GF-D8 (cell line): Measurements from ENCODE around the gene KCNJ12.
"Not testable (repeated sequence)": the region's sequence is repeated elsewhere in the genome, so short reads cannot be mapped to it uniquely, and the experiment has no call there.

ENCODE experiments used
- DNase-seq: peaks from one replicate; lab custom pipeline; 2025; lab: John Stamatoyannopoulos, UW

Gene KCNJ12

DNA sequence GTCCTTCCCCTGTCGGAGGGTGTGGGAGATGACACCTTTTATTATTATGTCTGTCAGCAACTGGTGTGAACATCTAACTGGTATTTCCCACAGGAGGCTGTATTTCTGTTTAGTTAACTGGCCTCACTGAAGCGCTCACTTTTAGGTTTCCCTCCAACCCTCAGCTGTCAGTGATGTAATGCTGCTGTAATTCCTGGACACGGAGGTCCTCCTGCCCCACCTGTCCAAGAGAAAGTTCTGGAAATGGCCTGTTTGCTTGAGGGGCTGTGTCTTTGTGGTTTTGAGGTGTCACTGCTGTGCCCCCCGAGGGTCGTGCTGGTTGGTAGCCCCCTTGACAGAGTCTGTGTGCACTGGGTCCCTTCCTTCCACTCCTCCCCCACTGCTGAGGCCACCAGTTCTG lies 11.5 kb downstream of the KCNJ12 start:
- no peak for DNase-seq

DNA sequence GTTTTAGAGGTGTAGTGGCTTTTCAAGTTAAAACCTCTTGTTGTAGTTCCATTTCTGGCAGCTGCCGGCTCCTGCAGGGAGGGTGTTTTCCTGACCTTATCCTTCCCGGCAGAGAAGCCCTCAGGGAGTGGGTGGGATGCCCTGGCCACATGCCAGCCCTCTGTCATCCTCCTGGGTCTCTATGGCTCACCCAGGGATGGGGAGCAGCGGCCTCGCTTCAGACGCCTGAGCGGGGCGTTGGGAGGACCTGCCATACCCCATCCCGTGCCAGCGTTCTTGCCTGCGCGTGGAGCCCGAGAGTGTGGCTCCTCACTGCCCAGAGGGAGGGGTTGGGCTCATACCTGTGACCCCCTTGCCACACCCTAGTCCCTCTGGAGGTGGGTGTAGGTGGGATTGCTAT lies 11.9 kb downstream of the KCNJ12 start:
- DNase-seq: no peak

DNA sequence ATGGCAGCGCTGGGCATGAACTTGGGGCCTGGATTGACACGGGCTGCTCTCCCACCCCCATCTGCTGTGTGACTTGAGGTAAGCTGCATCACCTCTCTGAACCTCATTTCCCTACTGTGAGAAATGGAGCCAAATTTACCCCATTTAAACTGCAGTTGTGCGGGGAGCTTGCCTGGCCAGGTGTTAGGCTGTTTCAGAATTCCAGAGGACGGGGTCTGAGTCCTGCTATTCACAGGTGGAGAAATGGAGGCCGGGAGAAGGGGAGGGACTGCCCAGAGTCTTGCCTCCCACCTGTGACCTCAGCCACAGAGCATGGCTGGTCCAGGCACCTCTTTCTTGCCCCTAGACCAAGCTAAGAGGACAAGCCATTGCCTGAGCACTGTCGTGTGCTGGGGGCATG lies 12.8 kb downstream of the KCNJ12 start:
- no peak for DNase-seq

DNA sequence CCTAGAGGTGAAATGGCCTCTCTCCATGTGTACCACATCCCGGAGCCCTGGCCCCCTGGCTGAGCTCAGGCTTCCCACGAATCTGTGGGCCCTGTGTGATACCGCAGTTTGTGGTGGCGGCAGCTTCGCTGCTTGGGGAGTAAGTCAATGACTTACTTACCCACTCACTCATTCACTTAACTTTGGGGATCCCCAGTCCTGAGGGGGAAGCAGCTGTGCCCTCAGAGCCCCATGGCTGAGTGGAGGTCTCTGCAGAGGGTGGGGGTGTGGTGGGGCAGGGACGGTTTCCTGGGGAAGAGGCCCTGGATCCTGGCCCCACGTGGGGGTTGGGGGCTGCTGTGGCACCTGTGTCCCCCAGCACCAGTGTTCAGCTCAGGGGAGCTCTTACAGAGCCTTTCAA lies 13.2 kb downstream of the KCNJ12 start:
- DNase-seq: no peak

DNA sequence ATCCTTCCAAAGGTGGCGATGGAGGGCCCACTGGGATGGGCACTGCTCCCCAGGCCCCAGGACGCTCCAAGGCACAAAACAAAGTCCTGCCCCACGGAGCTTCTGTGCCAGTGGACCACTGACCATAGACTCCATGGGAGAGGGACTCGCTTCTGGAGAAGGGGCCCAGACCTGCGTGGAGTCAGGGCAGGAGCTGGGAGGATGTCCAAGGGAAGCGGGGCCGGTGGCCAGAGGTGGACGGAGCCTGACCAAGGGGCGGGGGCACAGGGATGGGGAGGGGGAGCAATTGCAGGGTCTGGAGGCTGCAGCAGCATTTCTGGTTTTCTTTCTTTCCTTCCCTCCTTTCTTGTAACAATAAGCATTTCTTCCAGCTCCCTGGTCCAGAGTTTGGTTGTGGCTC lies 14.1 kb downstream of the KCNJ12 start:
- DNase-seq: no peak

DNA sequence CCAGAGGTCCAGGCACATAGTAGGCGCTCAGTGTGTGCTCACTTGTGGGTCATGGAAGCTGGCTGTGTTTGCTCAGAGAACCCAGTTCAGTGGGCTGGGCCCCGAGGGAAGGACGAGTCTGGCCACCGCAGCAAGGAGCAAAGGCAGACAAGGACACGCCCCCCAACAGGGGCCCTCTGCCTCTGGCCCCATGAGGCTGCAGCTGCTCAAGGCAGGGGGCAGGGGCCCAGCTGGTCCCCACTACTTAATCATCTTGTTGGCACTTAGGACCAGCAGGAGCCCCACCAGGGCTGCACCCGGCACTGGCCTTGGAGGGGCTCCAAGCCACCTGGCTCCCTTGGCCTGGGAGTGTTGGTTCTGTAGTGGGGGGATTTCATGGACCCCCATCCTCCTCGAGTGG lies 16.1 kb downstream of the KCNJ12 start:
- DNase-seq: no peak

DNA sequence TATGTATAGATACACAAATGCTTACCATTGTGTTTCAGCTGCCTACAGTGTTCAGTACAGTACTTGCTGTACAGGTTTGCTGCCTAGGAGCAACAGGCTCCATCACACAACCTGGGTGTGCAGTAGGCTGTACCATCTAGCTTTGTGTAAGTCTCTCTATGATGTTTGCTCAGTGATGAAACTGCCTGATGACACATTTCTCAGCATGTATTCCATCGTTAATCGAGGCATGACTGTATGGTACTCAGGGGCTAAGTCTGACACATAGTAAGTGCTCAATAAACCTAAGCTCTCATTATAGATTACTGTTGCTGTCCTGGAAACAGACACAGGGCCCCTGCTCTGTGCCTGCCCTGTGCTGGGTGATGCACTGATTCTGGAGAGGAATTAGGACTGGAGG lies 18.1 kb downstream of the KCNJ12 start:
- DNase-seq: no peak

DNA sequence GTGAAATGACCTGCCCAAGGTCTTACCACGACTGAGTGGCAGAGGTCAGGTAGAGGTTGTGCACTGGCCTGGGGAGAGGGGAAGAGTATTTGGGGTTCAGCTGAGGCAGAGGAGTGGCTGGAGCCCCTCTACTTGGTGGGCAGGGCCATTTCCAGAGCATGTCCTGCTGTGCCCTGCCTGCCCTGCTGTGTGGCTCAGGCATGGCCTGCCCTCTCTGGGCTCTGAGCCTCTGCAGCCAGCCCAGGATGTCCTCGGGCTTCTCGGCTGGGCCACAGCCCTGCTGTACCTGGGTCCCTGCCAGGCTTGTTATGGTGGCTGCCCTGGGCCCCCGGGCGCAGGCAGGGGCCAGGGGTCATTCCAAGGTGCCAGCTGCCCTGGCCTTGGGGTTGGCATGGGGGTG lies 19.6 kb downstream of the KCNJ12 start:
- no peak for DNase-seq

DNA sequence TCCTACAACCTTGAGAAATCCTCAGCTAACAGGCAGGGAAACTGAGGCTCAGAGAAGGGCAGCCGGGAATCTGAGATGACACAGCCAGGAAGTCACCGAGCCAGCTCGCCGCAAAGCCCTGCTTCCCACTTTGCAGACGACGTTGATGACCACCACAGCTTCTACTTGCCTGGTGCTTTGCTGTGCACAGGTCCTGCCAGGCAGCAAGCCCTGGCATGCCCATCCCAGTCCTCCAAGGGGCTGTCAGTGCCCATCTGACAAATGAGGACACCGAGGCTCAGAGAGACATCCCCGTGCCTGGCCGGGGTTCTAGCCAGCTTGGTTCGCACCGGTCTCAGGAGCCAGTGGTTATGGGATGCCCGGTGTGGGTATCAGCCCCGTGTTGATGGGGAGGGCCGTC lies 20.1 kb downstream of the KCNJ12 start:
- no peak for DNase-seq

DNA sequence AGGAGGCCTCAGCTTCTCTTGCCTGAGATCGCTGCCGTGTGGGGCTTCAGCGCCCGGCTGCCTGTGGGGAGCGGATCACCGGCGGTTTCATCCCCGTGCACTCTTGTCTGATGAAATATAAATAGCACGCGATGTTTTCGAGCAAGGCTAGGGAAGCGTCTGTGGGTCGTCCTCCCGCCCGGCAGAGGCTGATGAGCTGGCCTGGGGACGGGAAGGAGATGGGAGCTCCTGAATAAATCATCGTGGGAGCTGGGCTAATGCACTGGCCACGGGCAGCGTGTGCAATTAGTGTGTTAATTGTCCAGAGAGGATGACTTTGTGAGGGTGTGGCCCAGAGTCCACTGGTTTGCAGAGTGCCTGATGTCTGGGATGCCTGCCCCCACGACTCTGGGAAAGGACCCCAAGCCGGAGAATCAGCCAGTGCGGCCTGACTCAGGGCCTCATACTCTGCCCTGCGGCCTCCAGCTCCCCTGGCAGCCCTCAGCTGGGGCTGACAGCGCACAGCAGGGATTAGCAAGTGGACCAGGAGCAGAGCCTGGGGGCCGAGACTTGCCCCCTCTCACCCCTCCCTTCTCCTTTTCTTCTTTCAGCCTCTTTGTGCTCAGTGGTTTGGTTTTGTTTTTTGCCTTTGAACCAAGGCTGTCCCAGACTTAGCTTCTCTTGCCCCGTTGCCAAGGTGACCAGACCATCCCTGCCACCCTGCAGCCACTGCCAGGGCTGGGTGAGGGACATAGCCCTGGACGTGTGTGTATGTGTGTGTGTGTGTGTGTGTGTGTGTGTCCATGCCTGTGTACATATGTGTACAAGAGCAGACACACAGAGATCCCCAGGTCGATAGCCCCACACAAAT lies 21.4 kb downstream of the KCNJ12 start:
- DNase-seq: no peak

DNA sequence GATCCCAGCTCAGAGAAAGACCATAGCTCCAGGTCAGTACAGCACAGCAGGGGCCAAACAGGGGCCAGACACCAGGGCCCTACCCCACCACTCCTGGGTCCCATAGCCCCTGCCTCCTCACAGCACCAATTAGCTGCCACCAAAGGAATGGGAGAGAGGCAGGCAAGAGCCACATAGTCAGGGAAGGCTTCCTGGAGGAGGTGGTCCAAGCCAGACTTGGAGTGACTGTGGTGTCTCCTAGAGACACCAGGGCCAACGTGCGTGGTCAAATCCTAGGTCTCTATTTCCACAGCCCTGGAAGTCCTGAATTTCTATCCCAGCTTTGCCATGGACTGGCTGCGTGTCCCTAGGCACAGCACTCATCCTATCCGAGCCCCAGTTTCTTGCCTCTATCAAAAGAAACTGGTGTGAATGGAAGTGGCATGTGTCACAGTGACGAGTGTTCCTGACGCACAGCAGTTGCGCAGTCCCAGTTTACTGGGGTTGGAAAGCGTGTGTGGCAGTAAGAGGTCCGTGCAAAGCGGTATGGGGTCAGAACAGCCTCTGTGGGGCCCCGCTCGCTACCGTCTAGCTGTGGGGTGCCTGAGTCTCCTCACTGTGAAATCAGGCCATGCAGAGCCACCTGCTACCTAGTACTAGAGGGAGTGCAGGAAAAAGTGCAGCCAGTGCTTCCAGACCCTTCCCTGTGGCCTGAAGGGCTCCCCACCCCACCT lies 23.5 kb downstream of the KCNJ12 start:
- DNase-seq: no peak

DNA sequence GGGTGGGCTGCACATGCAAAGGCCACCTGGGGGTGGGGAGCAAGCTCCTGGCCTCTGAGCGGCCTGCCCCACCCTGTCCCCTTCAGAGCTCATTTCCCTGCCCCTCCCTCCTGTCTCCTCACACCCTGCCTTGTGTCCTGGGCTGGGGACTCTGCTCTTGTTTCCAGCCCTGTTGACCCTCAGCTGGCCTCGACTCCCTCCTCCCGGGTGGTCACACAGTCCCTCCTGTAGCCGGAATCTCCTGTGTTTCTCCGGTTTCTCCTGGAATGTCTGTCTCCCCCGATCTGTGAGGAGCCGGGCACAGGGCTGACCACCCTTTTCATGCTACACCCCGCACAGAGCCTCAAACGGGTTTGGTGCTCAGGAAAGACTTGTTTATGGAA lies 24.0 kb downstream of the KCNJ12 start:
- not testable (repeated sequence) for DNase-seq

DNA sequence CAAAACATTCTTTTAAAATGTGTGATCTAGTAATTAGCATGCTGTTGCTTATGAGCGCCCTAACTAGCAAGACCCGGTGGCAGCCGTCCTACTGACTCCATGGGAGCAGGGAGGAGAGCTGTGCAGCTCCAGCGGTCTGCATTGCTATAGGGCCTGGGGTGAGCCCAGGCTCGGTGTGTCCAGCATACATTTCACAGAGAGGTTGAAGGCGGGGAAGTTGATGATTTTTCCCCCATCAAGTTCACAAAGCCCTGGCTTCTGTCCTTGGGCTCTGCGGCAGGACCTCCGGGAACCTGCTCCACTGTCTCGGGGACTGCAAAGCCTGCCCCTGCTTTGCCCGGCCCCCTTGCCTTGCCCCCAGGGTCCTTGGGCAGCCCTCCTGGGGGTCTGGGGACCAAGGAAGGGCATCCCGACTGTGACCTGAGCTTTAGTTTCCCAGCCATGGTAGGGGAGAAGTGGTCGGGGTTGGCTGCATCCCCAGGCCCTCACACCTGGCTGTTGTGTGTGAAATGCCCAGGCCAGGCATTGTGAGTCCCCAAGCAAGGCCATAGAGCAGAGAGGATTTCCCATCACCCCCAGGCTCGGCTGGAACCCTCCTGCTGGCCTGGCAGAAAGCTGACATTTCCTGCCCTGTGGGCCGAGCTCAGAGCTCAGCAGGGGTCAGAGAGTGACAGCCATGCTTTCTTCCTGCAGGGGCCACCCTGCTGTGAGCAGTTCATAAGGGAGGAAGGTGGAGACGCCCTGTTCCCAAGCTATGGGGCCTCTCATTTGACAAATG lies 24.8 kb downstream of the KCNJ12 start:
- no peak for DNase-seq

DNA sequence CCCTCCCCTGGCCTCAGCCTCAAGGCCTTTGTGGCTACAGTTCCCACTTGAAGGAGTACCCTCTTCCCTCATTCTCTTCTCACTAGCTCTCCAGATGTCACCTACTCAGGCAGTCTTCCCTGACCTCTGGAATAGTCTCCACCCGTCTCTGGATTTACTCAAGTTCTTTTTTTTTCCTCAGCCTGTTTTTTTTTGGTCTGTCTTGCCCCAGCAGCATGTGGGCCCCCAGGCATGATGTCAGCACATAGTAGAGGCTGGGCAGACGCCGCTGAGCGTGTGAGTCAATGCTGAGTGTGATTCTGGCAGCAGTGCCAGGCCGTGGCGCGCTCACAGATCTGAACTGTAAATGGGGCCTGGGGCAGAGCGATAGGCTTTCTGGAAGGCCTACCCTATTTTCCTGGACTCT lies 26.0 kb downstream of the KCNJ12 start:
- DNase-seq: not testable (repeated sequence)

DNA sequence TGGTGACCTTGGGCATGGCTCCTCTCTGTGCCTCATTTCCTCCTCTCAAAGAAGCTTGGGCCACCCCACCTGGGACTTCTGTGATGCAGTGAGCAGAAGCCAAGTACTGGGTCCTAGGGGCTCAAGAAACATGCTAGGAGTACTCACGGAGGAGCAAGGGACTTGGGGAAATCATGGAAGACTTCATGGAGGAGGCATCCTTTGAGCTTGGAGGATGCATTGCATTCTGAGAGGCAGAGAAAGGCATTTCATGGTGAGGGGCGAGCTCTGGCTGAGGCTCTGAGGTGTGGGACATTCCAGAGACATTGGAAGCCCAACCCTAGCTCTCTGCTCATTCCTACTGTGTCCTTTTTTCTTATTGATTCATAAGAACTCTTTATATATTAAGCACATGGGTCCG lies 26.8 kb downstream of the KCNJ12 start:
- not testable (repeated sequence) for DNase-seq

DNA sequence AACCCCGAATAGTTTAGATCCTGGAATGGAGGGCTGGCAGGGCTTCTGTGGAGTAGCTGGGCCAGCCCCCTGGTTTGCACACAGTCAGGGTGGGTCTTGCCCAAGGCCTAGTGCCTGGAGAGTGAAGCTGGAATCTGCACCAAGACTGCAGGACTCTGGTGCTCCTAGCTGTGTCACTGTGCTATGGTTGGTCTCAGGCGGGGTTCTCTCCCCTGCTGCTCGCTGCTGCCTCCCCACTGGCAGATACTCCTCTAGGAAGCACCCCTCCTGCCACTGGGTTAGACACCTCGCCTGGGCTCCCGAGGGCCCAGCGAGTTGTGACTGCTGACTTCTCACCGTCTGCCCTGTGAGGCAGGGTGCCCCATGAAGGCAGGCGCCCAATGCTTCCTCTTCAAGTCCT lies 27.9 kb downstream of the KCNJ12 start:
- not testable (repeated sequence) for DNase-seq

DNA sequence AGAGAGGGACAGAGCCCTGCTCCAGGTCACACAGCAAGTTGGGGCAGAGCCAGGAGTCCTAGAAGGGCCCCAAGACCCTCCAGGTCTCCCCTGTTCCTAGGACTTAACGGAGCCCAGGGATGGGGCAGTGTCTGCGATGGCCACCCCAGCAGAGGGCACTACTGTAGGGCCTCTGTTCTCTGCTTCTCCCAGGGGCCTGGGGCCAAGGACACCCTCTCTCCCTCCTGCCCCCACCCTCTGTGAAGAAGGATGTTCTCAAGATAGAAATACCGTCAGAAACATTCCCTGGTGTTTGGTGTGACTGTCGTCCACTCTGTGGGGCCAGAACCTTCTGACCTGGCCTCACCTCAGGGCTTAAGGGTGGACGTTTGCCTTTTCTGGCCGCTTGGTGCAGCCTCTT lies 28.4 kb downstream of the KCNJ12 start:
- DNase-seq: not testable (repeated sequence)

DNA sequence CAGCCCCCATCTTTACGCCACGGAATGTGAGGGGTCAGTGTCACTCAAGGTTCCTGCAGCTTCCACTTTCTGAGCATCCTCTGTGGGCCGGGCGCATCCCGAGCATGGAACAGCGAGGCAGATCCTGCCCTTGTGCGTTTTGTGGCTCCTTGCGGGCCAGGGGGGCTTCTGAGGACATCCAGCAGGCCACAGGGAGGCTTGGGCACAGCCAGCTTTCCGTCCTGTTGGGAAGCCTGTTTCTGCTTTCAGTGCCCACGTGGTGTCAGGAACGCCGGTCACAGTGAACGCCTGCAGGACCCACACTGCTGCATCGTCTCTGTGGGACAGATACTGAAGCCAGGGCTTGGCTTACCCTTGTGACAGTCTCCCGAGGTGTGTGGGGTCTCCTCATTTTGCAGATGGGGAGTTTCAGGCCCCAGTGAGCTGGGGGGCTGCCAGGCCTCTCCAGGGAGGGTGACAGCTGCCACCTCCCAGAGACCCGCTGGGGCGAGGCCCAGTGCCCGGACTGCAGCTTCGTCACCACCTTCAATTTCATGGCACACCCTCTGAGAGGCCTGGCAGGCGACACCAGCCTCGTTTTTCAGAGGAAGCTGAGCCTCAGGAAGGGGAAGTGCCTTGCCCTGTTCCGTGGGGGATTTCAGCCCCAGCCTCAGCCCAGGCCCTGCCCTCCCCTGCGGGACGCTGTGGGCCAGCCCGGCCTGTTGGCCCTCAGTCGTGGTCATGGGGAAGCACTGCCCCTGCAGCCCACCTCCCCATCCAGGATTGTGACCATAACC lies 29.0 kb downstream of the KCNJ12 start:
- DNase-seq: not testable (repeated sequence)

DNA sequence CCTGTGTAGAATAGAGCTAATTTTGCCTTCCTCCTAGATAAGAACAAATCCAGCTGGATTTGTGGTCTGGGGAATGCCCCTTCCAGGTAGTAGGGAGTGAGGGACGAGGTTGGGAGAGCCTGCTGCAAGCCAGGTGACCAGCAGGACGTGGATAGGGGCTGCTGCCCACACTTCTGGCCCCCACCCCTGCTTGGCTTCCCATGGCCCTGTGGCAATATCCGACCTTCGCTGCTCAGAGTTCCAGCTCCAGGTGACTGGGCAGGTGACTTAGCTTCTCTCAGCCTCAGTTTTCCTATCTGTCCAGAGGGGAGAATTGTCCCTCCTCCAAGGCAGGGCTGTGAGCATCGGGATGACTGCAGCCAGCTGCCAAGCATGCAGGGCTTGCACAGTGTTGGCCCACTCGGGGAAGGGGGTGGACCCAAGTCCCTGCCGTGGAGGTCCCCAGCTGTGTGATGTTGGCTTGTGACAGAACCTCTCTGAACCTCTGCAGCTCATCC lies 29.8 kb downstream of the KCNJ12 start:
- not testable (repeated sequence) for DNase-seq

DNA sequence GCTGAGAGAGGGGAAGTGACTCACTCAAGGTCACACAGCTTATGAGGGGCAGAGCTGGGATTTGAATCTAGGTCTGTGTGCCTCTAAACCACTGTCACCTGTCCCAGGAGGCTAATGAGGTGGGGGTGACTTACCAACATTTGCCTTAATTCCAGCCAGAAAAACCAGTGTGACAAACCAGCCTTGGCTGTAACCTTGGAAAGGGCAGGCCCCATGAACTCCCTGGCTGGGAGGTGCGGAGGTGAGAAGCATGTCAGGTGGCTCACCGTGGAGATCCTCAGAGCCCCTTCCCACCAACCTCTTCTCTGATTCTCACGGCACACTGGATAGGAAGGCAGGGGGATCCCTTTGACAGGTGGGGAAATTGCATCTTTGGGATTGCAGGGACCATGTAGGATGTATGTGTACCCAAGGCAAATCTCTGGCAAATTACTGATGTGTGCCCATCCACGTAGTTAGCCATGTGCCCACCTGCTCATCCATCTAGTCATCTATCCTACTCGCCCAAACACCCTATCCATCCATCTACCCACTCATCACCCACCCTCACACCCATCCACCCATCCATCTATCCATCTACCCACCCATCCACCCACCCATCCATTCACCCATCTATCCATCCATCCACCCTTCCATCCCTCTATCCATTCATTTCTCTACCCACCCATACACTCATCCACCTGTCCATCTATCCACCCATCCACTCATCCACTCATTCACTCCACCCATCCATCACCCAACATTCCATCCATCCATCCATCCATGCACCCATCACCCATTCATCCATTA lies 30.7 kb downstream of the KCNJ12 start:
- DNase-seq: not testable (repeated sequence)

DNA sequence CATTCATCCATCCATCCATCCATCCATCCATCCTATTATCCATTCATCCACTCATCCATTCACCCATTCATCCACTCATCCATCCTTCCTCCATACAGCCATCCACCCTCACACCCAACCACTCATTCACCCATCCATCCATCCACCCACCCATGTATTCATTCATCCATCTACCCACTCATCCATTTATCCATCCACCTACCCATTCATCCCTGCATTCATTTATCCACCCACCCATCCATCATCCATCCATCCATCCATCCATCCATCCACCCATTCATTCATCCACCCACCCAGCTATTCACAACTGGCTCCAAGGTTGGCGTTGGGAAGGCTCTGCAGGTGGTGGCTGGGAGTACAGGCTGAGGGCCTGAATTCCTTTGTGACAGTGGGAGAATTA lies 31.6 kb downstream of the KCNJ12 start:
- DNase-seq: not testable (repeated sequence)
